K562 (cell line): Measurements from ENCODE around the gene SLC38A8. TPM values are rescaled to one million over a fixed set of nuclear protein-coding genes. Genes with fewer than 3 reads are reported as not detected.
A peak's percentile ranks its signal among the peaks of the same experiment; 100 is the strongest.

Experiments used
- FIP1L1 ChIP-seq: fragments of 200-400 bp; formaldehyde crosslinking; IDR thresholded peaks from 2 replicates; pipeline ENCODE4 v1.6.1; 2018; ENCODE audit warnings: mild to moderate bottlenecking, low read depth, low read length; ENCODE audit not compliant: poor library complexity, severe bottlenecking
- GATA2 ChIP-seq: sonication (generic); formaldehyde crosslinking; IDR thresholded peaks from 2 replicates; pipeline ENCODE4 v1.4.0; 2020; ENCODE audit warnings: mild to moderate bottlenecking, missing genetic modification reagents
- NCOA1 ChIP-seq: fragments of 450-650 bp; IDR thresholded peaks from 2 replicates; pipeline ENCODE4 v1.6.1; 2016; ENCODE audit warnings: low read depth
- PCBP2 ChIP-seq: fragments of 200-400 bp; formaldehyde crosslinking; IDR thresholded peaks from 2 replicates; pipeline ENCODE4 v1.6.1; 2018; ENCODE audit warnings: low read length, low read depth, mild to moderate bottlenecking, moderate library complexity; ENCODE audit not compliant: poor library complexity, severe bottlenecking
- RB1 ChIP-seq: fragments of 450-650 bp; IDR thresholded peaks from 2 replicates; pipeline ENCODE4 v1.6.1; 2017; ENCODE audit warnings: low read depth, mild to moderate bottlenecking
- polyA plus RNA-seq, 8 experiments: library from polyadenylated mRNA; depleted of rRNA in 4 of 8; stranded (reverse) in 5 of 8; unstranded in 3 of 8; fragments of >200 nt; fragmentation: Nextera tagmentation in 2 of 8; fragmentation: Illumina TruSeq in 1 of 8; extraction: Ambion mirVana in 2 of 8; extraction: Trizol in 1 of 8; gene quantifications; 2 replicates each; pipeline versions ENCODE4 v1.2.1 to v1.2.3, GENCODE V29; 2011 to 2014; ENCODE audit warnings: inconsistent platforms in 1 of 8, missing spikeins in 1 of 8
- total RNA-seq, 7 experiments: library from RNA; depleted of rRNA in 6 of 7; stranded (reverse); fragments of >200 nt in 6 of 7; fragmentation: Illumina TruSeq in 2 of 7; extraction: Trizol in 2 of 7; gene quantifications; 2 replicates each; pipeline versions ENCODE4 v1.2.1 to v1.2.3, GENCODE V29; 2011 to 2021; ENCODE audit warnings: low replicate concordance in 1 of 7
- TF ChIP-seq, protein P1 (sequence below): fragments of 450-650 bp; IDR thresholded peaks from 2 replicates; pipeline ENCODE4 v1.6.1; 2016; ENCODE audit warnings: mild to moderate bottlenecking
- TF ChIP-seq, protein P2 (sequence below): sonication (generic); formaldehyde crosslinking; IDR thresholded peaks from 2 replicates; pipeline ENCODE4 v1.9.0; 2022; ENCODE audit warnings: mild to moderate bottlenecking, missing genetic modification reagents
- TF ChIP-seq, protein P3 (sequence below), 2 experiments: fragments of 450-650 bp; IDR thresholded peaks; 2 replicates each; pipeline ENCODE4 v1.6.1; 2016; ENCODE audit warnings: mild to moderate bottlenecking in 2 of 2, borderline replicate concordance in 1 of 2, low read depth in 1 of 2, moderate library complexity in 1 of 2
- TF ChIP-seq, protein P4 (sequence below), 2 experiments: fragments of 450-650 bp in 1 of 2; sonication (generic) in 1 of 2; formaldehyde crosslinking; conservative IDR thresholded peaks; 2 replicates each; pipeline versions ENCODE4 v1.4.0 to v1.8.1; 2020 to 2022; ENCODE audit warnings: mild to moderate bottlenecking in 1 of 2, missing genetic modification reagents in 1 of 2
- TF ChIP-seq, protein P5 (sequence below): sonication (generic); formaldehyde crosslinking; IDR thresholded peaks from 2 replicates; pipeline ENCODE4 v1.8.0; 2022; ENCODE audit warnings: mild to moderate bottlenecking, missing genetic modification reagents

The SLC38A8 gene
- total and polyA plus RNA-seq, 9 of the 15 experiments (the other 6 are each of a cell fraction or from before 2014, with no cell fraction given): 0.28 TPM; not detected in 8

DNA sequence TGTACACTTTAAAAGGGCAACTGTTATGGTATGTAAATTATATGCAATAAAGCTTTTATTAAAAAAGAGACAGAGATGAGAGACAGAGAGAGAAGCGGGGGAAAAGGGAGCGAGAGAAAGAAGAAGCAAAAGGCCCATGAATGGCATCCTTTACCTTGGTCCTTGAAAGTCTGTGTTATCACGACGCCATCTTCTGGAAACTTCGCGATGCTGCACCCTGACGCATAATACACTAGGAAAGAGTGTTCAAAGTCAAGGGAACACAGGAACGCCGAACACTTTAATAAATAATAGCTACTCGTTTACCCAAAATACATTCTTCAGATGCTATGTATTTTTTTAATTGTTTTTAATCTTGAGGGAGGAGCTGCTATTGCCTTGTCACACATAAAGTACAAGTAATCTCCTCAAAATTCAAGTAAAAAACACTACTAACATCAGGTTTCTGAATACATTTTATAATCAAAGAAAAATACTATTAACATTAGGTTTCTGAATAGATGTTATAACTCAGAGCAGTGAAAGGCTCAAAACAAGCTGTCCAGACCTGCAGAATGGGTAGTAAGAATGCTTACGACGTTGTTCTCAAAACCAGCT, 23.0 kb upstream of the SLC38A8 start (continued):
- TF ChIP-seq FIP1L1 (no peak), PCBP2 (no peak), GATA2 (CRISPR knock-in tag) (no peak), RB1 (peak; percentile 50; the same call in 1 of the 2 replicates), NCOA1 (no peak)
- TF ChIP-seq, protein P1, sequence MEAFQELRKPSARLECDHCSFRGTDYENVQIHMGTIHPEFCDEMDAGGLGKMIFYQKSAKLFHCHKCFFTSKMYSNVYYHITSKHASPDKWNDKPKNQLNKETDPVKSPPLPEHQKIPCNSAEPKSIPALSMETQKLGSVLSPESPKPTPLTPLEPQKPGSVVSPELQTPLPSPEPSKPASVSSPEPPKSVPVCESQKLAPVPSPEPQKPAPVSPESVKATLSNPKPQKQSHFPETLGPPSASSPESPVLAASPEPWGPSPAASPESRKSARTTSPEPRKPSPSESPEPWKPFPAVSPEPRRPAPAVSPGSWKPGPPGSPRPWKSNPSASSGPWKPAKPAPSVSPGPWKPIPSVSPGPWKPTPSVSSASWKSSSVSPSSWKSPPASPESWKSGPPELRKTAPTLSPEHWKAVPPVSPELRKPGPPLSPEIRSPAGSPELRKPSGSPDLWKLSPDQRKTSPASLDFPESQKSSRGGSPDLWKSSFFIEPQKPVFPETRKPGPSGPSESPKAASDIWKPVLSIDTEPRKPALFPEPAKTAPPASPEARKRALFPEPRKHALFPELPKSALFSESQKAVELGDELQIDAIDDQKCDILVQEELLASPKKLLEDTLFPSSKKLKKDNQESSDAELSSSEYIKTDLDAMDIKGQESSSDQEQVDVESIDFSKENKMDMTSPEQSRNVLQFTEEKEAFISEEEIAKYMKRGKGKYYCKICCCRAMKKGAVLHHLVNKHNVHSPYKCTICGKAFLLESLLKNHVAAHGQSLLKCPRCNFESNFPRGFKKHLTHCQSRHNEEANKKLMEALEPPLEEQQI: no peak
- TF ChIP-seq, protein P2, sequence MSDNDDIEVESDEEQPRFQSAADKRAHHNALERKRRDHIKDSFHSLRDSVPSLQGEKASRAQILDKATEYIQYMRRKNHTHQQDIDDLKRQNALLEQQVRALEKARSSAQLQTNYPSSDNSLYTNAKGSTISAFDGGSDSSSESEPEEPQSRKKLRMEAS: no peak
- TF ChIP-seq, protein P3, sequence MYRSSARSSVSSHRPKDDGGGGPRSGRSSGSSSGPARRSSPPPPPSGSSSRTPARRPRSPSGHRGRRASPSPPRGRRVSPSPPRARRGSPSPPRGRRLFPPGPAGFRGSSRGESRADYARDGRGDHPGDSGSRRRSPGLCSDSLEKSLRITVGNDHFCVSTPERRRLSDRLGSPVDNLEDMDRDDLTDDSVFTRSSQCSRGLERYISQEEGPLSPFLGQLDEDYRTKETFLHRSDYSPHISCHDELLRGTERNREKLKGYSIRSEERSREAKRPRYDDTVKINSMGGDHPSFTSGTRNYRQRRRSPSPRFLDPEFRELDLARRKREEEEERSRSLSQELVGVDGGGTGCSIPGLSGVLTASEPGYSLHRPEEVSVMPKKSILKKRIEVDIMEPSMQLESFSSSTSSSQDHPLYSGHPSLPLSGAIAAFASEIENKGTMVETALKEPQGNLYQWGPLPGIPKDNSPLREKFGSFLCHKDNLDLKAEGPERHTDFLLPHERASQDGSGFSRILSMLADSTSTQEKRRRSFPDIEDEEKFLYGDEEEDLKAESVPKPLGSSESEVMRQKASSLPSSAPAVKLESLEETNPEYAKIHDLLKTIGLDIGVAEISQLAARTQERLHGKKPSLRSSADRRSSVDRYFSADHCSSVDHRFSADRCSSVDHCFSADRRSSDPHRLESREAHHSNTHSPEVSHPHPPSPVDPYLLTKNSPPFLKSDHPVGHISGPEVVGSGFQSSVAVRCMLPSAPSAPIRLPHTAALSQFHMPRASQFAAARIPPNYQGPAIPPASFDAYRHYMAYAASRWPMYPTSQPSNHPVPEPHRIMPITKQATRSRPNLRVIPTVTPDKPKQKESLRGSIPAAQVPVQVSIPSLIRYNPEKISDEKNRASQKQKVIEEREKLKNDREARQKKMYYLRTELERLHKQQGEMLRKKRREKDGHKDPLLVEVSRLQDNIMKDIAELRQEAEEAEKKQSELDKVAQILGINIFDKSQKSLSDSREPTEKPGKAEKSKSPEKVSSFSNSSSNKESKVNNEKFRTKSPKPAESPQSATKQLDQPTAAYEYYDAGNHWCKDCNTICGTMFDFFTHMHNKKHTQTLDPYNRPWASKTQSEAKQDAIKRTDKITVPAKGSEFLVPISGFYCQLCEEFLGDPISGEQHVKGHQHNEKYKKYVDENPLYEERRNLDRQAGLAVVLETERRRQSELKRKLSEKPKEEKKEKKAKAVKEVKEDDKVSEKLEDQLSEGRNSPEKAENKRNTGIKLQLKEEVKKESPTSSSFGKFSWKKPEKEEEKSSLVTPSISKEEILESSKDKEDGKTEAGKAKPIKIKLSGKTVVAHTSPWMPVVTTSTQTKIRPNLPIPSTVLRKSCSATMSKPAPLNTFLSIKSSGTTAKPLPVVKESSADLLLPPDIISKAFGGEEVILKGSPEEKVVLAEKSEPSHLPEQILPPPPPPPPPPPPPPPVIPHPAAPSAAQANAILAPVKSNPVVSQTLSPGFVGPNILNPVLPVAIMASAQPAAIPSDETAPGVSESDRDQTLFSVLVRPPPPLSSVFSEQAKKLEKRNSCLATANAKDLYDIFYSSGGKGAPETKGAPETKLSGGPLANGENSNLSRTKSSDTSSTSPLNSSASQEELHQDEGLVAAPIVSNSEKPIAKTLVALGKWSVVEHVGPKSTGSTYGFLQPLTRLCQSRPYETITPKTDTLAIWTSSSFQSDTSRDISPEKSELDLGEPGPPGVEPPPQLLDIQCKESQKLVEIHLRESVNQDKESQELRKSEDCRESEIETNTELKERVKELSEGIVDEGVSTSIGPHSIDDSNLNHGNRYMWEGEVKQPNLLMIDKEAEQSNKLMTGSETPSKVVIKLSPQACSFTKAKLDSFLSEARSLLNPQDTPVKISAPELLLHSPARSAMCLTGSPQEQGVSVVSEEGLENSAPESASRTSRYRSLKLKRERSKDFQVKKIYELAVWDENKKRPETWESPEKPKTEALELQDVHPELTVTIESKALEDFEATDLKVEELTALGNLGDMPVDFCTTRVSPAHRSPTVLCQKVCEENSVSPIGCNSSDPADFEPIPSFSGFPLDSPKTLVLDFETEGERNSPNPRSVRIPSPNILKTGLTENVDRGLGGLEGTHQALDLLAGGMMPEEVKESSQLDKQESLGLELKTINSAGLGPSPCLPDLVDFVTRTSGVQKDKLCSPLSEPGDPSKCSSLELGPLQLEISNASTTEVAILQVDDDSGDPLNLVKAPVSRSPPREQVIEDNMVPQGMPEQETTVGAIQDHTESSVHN (IDR thresholded peaks at IDR 0.05; ENCODE audit: borderline replicate concordance in 1 of 2, low read depth in 1 of 2): no peak
- TF ChIP-seq, protein P4, sequence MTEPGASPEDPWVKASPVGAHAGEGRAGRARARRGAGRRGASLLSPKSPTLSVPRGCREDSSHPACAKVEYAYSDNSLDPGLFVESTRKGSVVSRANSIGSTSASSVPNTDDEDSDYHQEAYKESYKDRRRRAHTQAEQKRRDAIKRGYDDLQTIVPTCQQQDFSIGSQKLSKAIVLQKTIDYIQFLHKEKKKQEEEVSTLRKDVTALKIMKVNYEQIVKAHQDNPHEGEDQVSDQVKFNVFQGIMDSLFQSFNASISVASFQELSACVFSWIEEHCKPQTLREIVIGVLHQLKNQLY (CRISPR knock-in tag; conservative IDR thresholded peaks at IDR 0.05): no peak
- TF ChIP-seq, protein P5, sequence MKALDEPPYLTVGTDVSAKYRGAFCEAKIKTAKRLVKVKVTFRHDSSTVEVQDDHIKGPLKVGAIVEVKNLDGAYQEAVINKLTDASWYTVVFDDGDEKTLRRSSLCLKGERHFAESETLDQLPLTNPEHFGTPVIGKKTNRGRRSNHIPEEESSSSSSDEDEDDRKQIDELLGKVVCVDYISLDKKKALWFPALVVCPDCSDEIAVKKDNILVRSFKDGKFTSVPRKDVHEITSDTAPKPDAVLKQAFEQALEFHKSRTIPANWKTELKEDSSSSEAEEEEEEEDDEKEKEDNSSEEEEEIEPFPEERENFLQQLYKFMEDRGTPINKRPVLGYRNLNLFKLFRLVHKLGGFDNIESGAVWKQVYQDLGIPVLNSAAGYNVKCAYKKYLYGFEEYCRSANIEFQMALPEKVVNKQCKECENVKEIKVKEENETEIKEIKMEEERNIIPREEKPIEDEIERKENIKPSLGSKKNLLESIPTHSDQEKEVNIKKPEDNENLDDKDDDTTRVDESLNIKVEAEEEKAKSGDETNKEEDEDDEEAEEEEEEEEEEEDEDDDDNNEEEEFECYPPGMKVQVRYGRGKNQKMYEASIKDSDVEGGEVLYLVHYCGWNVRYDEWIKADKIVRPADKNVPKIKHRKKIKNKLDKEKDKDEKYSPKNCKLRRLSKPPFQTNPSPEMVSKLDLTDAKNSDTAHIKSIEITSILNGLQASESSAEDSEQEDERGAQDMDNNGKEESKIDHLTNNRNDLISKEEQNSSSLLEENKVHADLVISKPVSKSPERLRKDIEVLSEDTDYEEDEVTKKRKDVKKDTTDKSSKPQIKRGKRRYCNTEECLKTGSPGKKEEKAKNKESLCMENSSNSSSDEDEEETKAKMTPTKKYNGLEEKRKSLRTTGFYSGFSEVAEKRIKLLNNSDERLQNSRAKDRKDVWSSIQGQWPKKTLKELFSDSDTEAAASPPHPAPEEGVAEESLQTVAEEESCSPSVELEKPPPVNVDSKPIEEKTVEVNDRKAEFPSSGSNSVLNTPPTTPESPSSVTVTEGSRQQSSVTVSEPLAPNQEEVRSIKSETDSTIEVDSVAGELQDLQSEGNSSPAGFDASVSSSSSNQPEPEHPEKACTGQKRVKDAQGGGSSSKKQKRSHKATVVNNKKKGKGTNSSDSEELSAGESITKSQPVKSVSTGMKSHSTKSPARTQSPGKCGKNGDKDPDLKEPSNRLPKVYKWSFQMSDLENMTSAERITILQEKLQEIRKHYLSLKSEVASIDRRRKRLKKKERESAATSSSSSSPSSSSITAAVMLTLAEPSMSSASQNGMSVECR (CRISPR knock-in tag): no peak
